Endothelial cell of umbilical vein (primary cell): ENCODE data around the gene FAM180A.

Experiments
- EZH2 ChIP-seq: IDR thresholded peaks from 2 replicates; pipeline ENCODE4 v1.6.1; 2012; ENCODE audit warnings: borderline replicate concordance, low read depth, mild to moderate bottlenecking, moderate library complexity, low read length, inconsistent platforms; ENCODE audit not compliant: severe bottlenecking
- GATA2 ChIP-seq: IDR thresholded peaks from 2 replicates; pipeline ENCODE4 v1.7.0; 2011; ENCODE audit warnings: low read depth, mild to moderate bottlenecking, moderate library complexity, mixed read lengths, low read length; ENCODE audit not compliant: insufficient read length, insufficient read depth
- JUN ChIP-seq: IDR thresholded peaks from 2 replicates; pipeline ENCODE4 v1.6.1; 2011; ENCODE audit warnings: borderline replicate concordance, low read depth; ENCODE audit not compliant: insufficient read length, insufficient read depth
- MAX ChIP-seq: IDR thresholded peaks from 2 replicates; pipeline ENCODE4 v1.6.1; 2011; ENCODE audit not compliant: insufficient read depth, insufficient read length
- MYC ChIP-seq: IDR thresholded peaks from one replicate; pipeline ENCODE4 v1.6.1; 2011; ENCODE audit warnings: mild to moderate bottlenecking, low read depth, low read length
- POLR2A ChIP-seq: IDR thresholded peaks from 2 replicates; pipeline ENCODE4 v1.6.1; 2012; ENCODE audit warnings: low read depth, mild to moderate bottlenecking, control low read depth, low read length
- POLR2AphosphoS5 ChIP-seq: IDR thresholded peaks from 2 replicates; pipeline ENCODE4 v1.6.1; 2012; ENCODE audit warnings: low read depth, mild to moderate bottlenecking, control low read depth, low read length, moderate library complexity; ENCODE audit not compliant: insufficient read depth
- TF ChIP-seq, protein P1 (sequence below), 2 donors: IDR thresholded peaks; 1 replicate in 1 of 2; 2 replicates in 1 of 2; pipeline ENCODE4 v1.5.1; 2011; ENCODE audit warnings: low read length in 2 of 2, mild to moderate bottlenecking in 2 of 2, moderate library complexity in 2 of 2, control low read depth in 1 of 2, inconsistent platforms in 1 of 2, low read depth in 1 of 2; ENCODE audit not compliant: insufficient read depth in 1 of 2; ENCODE audit errors: extremely low read depth in 1 of 2

DNA sequence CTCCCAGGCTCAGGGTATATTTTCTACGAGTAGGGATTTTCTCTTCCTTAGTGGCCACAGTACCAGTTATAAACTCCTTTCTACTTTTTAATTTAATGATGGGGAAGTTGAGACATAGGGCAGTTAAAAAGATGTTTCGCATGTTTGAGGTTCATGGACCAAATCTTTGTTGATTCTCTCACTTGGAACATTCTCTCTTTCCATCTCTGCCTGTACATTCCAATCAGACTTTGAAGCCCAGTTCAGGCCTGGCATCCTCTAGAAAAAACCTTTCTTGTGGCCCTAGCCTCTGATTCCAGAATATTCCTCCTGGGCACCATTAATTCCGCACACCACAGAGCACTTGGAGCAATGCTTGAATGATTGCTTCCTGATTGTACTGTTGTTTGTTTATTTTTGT, 39.1 kb downstream of the FAM180A start:
- no peak for TF ChIP-seq POLR2A
- TF ChIP-seq POLR2AphosphoS5: no peak
- TF ChIP-seq, protein P1, sequence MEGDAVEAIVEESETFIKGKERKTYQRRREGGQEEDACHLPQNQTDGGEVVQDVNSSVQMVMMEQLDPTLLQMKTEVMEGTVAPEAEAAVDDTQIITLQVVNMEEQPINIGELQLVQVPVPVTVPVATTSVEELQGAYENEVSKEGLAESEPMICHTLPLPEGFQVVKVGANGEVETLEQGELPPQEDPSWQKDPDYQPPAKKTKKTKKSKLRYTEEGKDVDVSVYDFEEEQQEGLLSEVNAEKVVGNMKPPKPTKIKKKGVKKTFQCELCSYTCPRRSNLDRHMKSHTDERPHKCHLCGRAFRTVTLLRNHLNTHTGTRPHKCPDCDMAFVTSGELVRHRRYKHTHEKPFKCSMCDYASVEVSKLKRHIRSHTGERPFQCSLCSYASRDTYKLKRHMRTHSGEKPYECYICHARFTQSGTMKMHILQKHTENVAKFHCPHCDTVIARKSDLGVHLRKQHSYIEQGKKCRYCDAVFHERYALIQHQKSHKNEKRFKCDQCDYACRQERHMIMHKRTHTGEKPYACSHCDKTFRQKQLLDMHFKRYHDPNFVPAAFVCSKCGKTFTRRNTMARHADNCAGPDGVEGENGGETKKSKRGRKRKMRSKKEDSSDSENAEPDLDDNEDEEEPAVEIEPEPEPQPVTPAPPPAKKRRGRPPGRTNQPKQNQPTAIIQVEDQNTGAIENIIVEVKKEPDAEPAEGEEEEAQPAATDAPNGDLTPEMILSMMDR (IDR thresholded peaks at IDR 0.05; ENCODE audit: extremely low read depth in 1 of 2, insufficient read depth in 1 of 2, low read depth in 1 of 2, low read length in 2 of 2): no peak
- TF ChIP-seq EZH2: no peak
- TF ChIP-seq MYC: no peak
- no peak for TF ChIP-seq MAX
- no peak for TF ChIP-seq JUN
- no peak for TF ChIP-seq GATA2
